Measurements from ENCODE around the gene PHOX2A. TPM values are rescaled to one million over a fixed set of nuclear protein-coding genes. Genes with fewer than 3 reads are reported as not detected.

Gene PHOX2A
- total RNA-seq, 1 experiment from 2014 or later, result not detected

DNA sequence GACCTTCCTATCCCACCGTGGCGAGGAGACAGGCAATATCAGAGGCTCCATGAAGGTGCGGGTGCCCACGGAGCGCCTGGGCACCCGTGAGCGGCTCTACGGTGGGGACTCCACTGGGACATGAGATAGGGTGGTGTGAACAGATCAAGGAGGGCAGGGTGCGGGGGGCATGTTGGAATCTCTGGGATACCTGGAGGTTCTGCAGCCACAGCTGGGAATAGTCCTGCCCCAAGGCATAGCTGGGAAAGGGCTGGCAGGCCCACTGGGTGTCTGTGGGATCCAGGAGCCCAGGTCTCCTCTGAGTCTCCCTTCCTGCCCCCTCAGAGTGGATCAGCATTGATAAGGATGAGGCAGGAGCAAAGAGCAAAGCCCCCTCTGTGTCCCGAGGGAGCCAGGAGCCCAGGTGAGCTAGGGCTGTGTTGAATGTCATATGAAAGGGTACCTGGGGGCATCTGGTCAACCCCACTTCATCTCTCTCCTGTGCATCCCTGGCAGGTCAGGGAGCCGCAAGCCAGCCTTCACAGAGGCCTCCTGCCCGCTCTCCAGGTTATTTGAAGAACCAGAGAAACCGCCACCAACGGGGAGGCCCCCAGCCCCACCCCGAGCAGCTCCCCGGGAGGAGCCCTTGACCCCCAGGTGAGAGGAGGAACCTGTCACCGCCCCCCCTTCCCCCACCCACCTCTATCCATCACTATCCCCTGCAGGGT lies 8.5 kb downstream of the PHOX2A start:
- TF ChIP-seq, protein P1, sequence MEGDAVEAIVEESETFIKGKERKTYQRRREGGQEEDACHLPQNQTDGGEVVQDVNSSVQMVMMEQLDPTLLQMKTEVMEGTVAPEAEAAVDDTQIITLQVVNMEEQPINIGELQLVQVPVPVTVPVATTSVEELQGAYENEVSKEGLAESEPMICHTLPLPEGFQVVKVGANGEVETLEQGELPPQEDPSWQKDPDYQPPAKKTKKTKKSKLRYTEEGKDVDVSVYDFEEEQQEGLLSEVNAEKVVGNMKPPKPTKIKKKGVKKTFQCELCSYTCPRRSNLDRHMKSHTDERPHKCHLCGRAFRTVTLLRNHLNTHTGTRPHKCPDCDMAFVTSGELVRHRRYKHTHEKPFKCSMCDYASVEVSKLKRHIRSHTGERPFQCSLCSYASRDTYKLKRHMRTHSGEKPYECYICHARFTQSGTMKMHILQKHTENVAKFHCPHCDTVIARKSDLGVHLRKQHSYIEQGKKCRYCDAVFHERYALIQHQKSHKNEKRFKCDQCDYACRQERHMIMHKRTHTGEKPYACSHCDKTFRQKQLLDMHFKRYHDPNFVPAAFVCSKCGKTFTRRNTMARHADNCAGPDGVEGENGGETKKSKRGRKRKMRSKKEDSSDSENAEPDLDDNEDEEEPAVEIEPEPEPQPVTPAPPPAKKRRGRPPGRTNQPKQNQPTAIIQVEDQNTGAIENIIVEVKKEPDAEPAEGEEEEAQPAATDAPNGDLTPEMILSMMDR (conservative IDR thresholded peaks at IDR 0.05; ENCODE audit: low read depth, low read length), result no peak
- no peak for TF ChIP-seq EZH2 (IDR thresholded peaks at IDR 0.05; ENCODE audit: borderline replicate concordance, low read depth, low read length, poor library complexity, severe bottlenecking)
- Histone ChIP-seq H3K4me1 (ENCODE audit: insufficient read depth, low read length, poor library complexity, severe bottlenecking) (no peaks in the 10 kb centered on the region), H3K27ac (ENCODE audit: low read depth, low read length, poor library complexity, severe bottlenecking) (no peak overlapping the region), H3K36me3 (ENCODE audit: insufficient read depth, low read length, poor library complexity, severe bottlenecking) (peaks cover 37% of the 10 kb centered on the region), H3K4me3 (ENCODE audit: low read depth, low read length, poor library complexity, severe bottlenecking) (no peak overlapping the region), H3K9me3 (ENCODE audit: low read depth, low read length, poor library complexity, severe bottlenecking) (no peaks in the 10 kb centered on the region), H3K27me3 (replicated peaks; ENCODE audit: insufficient read depth, low read depth, low read length, poor library complexity) (peaks cover 18% of the 10 kb centered on the region)
- CTCF ChIA-PET, result interaction anchor here (0.6 to 1.4 kb wide), 2 partner anchors 181 to 195 kb away, joined by 5 to 8 read pairs; no protein-coding TSS in a partner anchor
- no peak for DNase-seq (ENCODE audit: low spot score)
- intact Hi-C loops (cut with micrococcal nuclease; ENCODE audit: unreplicated experiment), result loop anchor here (5.0 kb wide), 1 partner anchor 197 kb away; the partner anchor contains the start of gene CLPB
- no TSS peak for BruUV-seq (replicated peaks)
- POLR2A ChIA-PET (ENCODE audit: low non-redundant PET), result interaction anchor here (0.6 kb wide), 1 partner anchor 9 kb away, joined by 19 read pairs; no protein-coding TSS in a partner anchor

DNA sequence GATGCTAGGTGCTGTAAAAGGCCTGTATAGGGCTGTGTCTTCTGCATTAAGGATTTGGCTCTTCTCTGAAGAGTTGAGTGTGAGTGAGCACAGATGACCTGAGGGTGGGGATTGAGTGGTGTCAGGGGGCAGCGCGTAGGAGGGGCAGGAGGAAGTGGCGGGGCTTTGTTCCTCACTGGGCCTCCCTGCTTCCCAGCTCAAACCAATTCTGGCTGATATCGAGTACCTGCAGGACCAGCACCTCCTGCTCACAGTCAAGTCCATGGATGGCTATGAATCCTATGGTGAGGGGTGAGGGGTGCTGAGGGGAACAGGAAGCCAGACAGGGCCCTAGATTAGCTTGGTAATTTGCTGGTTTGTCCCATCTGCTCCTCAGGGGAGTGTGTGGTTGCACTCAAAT lies 9.1 kb downstream of the PHOX2A start:
- no peaks in the 10 kb centered on the region for H3K4me1 ChIP-seq (ENCODE audit: insufficient read depth, low read length, poor library complexity, severe bottlenecking)
- ChIA-PET POLR2A (ENCODE audit: low non-redundant PET) (interaction anchor here (0.6 kb wide), 1 partner anchor 9 kb away, joined by 19 read pairs; no protein-coding TSS in a partner anchor), CTCF (interaction anchor here (0.6 kb wide), 1 partner anchor 181 kb away, joined by 8 read pairs; no protein-coding TSS in a partner anchor)
- no peak overlapping the region for H3K4me3 ChIP-seq (ENCODE audit: low read depth, low read length, poor library complexity, severe bottlenecking)
- intact Hi-C loops (cut with micrococcal nuclease; ENCODE audit: unreplicated experiment), result loop anchor here (5.0 kb wide), 1 partner anchor 197 kb away; the partner anchor contains the start of gene CLPB
- no TSS peak for BruUV-seq (replicated peaks)
- H3K27ac ChIP-seq (ENCODE audit: low read depth, low read length, poor library complexity, severe bottlenecking), result no peak overlapping the region
- TF ChIP-seq, protein P1 (conservative IDR thresholded peaks at IDR 0.05; ENCODE audit: low read depth, low read length), result no peak
- no peak for TF ChIP-seq EZH2 (IDR thresholded peaks at IDR 0.05; ENCODE audit: borderline replicate concordance, low read depth, low read length, poor library complexity, severe bottlenecking)
- H3K9me3 ChIP-seq (ENCODE audit: low read depth, low read length, poor library complexity, severe bottlenecking), result no peaks in the 10 kb centered on the region
- no peak for DNase-seq (ENCODE audit: low spot score)
- H3K27me3 ChIP-seq (replicated peaks; ENCODE audit: insufficient read depth, low read depth, low read length, poor library complexity), result peaks cover 12% of the 10 kb centered on the region
- H3K36me3 ChIP-seq (ENCODE audit: insufficient read depth, low read length, poor library complexity, severe bottlenecking), result peaks cover 43% of the 10 kb centered on the region

DNA sequence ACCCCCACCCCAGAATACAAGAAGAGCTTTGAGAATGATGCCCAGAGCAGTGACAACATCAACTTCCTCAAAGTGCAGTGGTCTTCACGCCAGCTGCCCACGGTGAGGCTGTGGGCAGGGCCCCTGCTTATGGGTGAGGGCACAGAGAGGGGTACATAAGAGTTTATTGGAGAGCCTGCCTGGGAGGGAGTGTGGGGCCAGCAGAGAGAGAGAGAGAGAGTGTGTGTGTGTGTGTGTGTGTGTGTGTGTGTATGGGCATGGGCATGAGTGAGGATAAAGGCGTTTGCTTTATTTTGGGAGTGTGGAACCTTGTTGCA lies 9.5 kb downstream of the PHOX2A start:
- no TSS peak for BruUV-seq (replicated peaks)
- Histone ChIP-seq H3K27me3 (replicated peaks; ENCODE audit: insufficient read depth, low read depth, low read length, poor library complexity) (peaks cover 7% of the 10 kb centered on the region), H3K4me3 (ENCODE audit: low read depth, low read length, poor library complexity, severe bottlenecking) (no peak overlapping the region), H3K27ac (ENCODE audit: low read depth, low read length, poor library complexity, severe bottlenecking) (no peak overlapping the region), H3K36me3 (ENCODE audit: insufficient read depth, low read length, poor library complexity, severe bottlenecking) (peaks cover 47% of the 10 kb centered on the region), H3K4me1 (ENCODE audit: insufficient read depth, low read length, poor library complexity, severe bottlenecking) (no peaks in the 10 kb centered on the region), H3K9me3 (ENCODE audit: low read depth, low read length, poor library complexity, severe bottlenecking) (no peaks in the 10 kb centered on the region)
- intact Hi-C loops (cut with micrococcal nuclease; ENCODE audit: unreplicated experiment), result no loop called here
- ChIA-PET CTCF (interaction anchor here (0.6 kb wide), 1 partner anchor 182 kb away, joined by 8 read pairs; no protein-coding TSS in a partner anchor), POLR2A (ENCODE audit: low non-redundant PET) (interaction anchor here (0.6 kb wide), 1 partner anchor 8 kb away, joined by 19 read pairs; no protein-coding TSS in a partner anchor)
- TF ChIP-seq, protein P1 (conservative IDR thresholded peaks at IDR 0.05; ENCODE audit: low read depth, low read length), result no peak
- no peak for TF ChIP-seq EZH2 (IDR thresholded peaks at IDR 0.05; ENCODE audit: borderline replicate concordance, low read depth, low read length, poor library complexity, severe bottlenecking)
- no peak for DNase-seq (ENCODE audit: low spot score)

Data from A673 (cell line).